ENCODE data around the gene CDC25C.

DNA sequence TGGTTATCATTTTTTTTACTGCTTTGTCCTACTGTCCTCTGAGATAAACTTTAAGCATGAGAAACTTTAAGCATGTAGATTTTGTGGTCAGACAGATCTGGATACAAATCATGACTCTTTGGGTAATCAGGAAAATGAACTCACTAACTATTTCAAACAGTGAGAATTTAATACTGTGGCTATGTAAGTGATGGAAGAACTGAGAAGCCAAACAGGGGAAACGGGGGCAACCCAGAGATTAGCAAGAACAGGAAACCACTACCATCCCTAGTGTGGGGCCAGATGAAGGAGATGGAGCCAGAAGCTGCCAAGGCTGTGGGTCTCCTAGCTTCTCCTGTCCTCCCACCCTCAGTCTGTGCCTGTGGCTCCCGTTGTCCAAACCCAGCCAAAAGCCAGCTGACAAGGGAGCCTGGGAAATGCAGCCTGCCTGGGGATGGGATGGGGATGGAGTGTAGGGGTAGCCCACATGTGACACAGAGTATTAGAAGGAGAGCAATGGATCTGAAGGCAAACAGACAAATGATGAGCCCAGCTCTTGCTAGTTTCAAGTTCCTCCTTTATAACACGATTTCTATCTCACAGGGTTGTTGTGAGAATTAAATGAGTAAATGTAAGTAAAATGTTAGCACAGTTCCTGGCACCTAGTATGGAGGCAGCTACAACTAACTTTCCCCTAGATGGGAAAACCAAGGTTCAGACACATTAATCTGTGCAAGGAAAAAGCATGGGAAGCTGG is 90.8 kb downstream of the CDC25C start:
- TF ChIP-seq, protein P1, sequence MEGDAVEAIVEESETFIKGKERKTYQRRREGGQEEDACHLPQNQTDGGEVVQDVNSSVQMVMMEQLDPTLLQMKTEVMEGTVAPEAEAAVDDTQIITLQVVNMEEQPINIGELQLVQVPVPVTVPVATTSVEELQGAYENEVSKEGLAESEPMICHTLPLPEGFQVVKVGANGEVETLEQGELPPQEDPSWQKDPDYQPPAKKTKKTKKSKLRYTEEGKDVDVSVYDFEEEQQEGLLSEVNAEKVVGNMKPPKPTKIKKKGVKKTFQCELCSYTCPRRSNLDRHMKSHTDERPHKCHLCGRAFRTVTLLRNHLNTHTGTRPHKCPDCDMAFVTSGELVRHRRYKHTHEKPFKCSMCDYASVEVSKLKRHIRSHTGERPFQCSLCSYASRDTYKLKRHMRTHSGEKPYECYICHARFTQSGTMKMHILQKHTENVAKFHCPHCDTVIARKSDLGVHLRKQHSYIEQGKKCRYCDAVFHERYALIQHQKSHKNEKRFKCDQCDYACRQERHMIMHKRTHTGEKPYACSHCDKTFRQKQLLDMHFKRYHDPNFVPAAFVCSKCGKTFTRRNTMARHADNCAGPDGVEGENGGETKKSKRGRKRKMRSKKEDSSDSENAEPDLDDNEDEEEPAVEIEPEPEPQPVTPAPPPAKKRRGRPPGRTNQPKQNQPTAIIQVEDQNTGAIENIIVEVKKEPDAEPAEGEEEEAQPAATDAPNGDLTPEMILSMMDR (IDR thresholded peaks at IDR 0.05; ENCODE audit: low read length), result no peak
- TF ChIP-seq EZH2phosphoT487 (IDR thresholded peaks at IDR 0.05; ENCODE audit: low read length) (no peak), EZH2 (optimal IDR thresholded peaks at IDR 0.05; ENCODE audit: low read depth, low read length) (no peak)
